HEK293T (cell line): Measurements from ENCODE around the gene SLC31A1.

ENCODE experiments used
- BHLHE40 ChIP-seq: fragments of 450-650 bp; IDR thresholded peaks from 2 replicates; pipeline ENCODE4 v1.6.1; 2016; ENCODE audit warnings: mild to moderate bottlenecking, moderate library complexity, borderline replicate concordance
- ELF4 ChIP-seq: fragments of 450-650 bp; IDR thresholded peaks from 2 replicates; pipeline ENCODE4 v1.6.1; 2017; ENCODE audit warnings: antibody characterized with exemption
- FOXM1 ChIP-seq: fragments of 450-650 bp; IDR thresholded peaks from 2 replicates; pipeline ENCODE4 v1.6.1; 2017; ENCODE audit warnings: mild to moderate bottlenecking, borderline replicate concordance

DNA sequence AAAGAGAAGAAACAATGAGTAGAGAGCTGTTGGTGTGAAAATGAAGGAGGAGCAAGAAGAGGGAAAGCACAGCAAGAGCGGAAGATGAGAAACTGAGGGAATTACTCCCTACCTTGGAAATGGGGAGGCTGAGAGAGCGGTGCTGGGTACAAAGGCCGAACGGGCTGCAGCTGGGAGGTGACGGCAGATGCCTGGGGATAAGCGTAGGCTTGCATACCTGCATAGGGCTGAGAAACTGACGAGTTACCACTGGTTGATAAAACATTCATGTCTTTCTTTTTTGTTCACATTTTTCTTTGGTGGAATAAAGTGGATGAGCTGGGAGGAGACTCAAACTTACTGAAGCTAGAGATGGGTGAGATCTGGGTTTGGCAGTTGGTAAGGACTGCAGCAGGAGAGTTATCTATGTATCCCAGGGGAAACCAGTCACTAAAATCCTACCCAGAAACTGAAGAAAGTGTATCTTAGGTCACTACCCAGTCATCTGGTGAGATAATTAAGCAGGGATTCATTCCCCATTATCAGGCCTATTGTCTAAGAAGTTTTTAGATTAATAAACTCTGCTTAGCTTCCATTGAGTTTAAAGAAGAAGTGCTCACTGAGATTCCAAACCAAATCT, 35.1 kb upstream of the SLC31A1 start:
- TF ChIP-seq FOXM1 (no peak), BHLHE40 (no peak), ELF4 (no peak)
